Measurements from ENCODE around the gene PDCD6IP. TPM values are rescaled to one million over a fixed set of nuclear protein-coding genes. Genes with fewer than 3 reads are reported as not detected.
"Not testable (repeated sequence)": the region's sequence is repeated elsewhere in the genome, so short reads cannot be mapped to it uniquely, and the experiment has no call there.

Gene PDCD6IP
- total RNA-seq, 1 experiment from 2014 or later, result 202 TPM

GRCh38 chr3:33855407-33855806 is 57.0 kb downstream of the PDCD6IP start:
- peak; percentile 22 for DNase-seq (ENCODE audit: low read depth)

DNA sequence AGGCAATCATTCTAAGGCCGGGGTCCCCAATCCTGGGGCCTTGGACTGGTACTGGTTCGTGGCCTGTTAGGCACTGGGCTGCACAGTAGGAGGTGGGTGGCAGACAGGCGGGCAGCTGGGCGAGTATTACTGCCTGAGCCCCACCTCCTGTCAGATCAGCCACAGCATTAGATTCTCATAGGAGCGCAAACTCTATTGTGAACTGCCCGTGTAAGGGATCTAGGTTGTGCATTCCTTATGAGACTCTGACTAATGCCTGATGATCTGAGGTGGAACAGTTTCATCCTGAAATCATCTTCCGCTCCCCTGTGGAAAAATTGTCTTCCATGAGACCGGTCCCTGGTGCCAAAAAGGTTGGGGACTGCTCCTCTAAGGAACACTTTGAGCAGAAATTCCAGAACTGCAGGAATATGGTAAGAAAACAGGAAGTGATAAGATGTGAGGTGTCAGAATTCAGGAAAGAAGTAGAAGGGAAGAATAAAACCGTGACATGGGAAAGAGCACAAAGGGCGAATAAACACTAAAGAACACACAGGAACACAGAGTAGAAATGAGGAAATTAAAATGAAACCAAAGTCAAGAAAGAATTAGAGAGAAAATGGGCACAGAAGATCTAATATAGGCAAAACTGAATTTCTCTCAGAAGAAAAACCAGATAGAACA is 57.6 kb downstream of the PDCD6IP start:
- no peak for DNase-seq (ENCODE audit: low read depth)

DNA sequence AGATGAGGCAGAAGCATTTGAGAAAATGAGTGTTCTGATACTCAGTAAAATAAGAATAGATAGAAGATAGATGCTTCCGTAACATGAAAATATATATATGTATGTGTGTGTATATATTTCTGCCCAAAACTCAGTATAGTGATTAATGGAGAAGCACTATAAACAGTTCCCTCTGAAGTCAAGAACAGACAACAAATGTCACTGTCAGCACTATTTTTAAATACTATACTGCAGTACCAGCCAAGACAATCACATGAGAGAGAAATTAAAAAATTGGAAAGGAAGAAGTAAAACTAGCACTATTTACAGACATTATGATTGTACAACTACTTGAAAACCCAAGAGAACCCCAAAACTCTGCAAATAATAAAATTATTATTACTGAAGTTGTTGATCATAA is 59.3 kb downstream of the PDCD6IP start:
- not testable (repeated sequence) for DNase-seq (ENCODE audit: low read depth)

DNA sequence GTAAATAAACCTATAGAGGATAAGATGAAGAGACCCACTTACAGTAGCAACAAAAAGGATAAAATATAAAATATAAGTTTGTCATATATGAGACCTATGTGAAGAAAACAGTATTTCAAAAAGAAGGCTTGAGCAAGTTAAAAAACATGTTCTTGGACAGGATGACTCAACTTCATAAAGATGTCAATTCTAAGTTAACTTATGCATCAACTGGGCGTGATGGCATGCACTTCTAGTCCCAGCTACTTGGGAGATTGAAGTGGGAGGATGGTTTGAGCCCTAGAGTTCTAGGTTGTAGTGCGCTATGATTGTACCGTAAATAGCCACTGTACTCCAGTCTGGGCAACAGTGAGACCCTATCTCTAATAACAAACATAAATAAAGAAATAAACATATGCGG is 59.7 kb downstream of the PDCD6IP start:
- no peak for DNase-seq (ENCODE audit: low read depth)

GRCh38 chr3:33860373-33861050 is 62.1 kb downstream of the PDCD6IP start:
- DNase-seq (ENCODE audit: low read depth), result no peak

DNA sequence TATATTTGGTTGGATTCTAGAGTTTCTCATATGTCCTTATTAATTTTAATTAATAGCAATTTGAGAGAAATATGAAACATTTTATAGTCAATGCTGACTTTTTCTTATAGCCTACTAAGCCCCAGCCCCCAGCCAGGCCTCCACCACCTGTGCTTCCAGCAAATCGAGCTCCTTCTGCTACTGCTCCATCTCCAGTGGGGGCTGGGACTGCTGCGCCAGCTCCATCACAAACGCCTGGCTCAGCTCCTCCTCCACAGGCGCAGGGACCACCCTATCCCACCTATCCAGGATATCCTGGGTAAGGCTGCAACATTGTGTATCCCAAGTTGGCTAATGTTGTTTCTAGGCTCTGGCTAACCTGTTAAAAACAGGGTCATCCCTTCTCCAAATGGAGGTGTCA is 66.7 kb downstream of the PDCD6IP start:
- no peak for DNase-seq (ENCODE audit: low read depth)

- no peak for DNase-seq (ENCODE audit: low read depth)
Observed at GRCh38 chr3:33868309-33868708, 69.9 kb downstream of the PDCD6IP start.

GRCh38 chr3:33869977-33870376 is 71.5 kb downstream of the PDCD6IP start:
- no peak for DNase-seq (ENCODE audit: low read depth)

GRCh38 chr3:33874815-33875214 is 76.4 kb downstream of the PDCD6IP start:
- no peak for DNase-seq (ENCODE audit: low read depth)

DNA sequence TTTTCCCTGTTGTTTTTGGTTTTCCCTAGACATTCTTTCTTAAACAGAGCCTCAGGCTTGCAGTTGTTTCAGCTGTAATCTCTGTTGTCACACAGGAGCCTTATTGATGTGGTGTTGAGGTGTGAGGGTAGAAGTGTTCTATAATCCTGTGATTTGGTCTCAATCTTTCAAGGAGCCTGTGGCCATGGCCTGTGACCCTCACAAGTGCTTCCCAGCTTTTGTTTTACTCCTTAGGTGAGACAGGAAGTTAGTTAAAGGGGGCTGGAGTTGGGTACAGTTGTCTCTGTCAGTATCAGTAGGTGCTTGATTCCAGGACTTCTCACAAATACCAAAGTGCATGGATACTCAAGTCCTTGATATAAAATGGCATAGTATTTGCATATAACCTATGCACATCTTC is 77.2 kb downstream of the PDCD6IP start:
- no peak for DNase-seq (ENCODE audit: low read depth)

DNA sequence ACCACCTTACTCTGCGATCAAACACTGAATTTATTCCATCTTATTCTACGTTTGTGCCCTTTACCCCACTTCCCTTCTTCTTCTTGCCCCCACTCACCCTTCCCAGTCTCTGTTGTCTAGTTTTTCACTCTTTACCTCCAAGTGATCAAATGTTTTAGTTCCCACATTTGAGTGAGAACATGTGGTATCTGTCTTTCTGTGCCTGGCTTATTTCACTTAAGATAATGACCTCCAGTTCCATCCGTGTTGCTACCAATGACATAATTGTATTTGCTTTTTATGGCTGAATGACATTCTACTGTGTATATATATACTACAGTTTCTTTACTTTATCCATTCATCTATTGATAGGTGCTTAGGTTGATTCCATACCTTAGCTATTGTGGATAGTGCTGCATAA is 78.8 kb downstream of the PDCD6IP start:
- DNase-seq (ENCODE audit: low read depth), result no peak

DNA sequence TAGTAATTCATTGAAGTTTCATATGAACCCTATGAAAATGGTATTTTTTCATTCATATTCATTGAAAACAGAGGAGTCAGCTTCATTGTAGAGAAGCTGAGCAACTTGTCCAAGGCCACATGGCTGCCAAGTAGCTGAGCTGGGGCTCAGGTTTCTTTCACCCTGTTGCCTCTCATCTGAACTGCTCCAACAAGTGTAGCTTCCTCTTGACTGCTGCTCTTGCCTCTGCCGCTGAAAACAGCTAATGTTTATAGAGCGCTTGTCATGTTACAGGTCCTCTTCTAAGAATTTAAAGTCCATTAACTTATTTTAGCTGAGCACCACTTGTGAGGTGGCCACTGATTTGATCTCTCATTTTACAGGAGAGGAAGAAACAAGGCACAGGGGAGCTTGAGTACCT is 81.1 kb downstream of the PDCD6IP start:
- DNase-seq (ENCODE audit: low read depth), result no peak

DNA sequence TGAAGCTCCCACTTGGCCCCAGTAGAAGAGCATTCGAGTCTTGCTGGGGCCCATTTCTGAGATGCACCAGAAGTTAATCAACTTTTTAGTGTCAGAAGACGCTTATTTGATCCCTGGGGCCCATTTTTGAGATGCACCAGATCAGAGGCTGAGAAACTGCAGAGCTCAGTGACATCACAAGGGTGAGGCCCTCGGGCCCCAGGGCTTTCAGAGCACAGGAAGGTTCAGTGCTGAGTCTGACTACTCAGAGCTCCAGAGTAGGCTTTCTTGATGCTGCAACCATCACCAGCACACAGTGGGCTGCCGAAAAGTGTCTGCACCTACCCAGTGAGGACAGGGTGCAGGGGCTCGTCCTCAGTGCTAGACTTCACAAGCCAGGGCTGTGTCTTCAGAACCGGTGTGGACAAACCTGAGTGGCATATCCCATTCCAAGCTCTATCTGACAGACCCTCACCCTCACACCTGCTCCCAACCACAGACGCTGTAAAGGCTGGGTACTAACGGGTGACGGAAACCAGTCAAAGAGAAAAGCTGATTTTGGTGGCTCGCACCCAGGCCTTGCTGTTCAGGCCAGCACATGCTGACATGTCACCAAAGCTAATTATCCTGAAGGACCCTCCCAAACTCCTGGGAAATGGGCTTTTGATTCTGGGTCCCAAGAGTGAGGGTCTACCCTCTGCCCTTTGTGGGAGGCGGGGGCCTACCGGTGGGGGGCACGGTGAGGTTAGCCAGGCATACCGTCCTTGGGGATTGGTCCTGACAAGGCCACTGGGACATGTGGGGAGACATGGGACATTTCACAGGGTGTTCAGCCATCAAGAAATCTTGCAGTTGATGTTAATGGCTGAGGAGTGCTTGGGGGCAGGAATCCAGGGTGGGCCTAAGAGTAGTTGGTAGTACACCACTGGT is 83.0 kb downstream of the PDCD6IP start:
- no peak for DNase-seq (ENCODE audit: low read depth)

GRCh38 chr3:33882296-33882695 is 83.9 kb downstream of the PDCD6IP start:
- no peak for DNase-seq (ENCODE audit: low read depth)

DNA sequence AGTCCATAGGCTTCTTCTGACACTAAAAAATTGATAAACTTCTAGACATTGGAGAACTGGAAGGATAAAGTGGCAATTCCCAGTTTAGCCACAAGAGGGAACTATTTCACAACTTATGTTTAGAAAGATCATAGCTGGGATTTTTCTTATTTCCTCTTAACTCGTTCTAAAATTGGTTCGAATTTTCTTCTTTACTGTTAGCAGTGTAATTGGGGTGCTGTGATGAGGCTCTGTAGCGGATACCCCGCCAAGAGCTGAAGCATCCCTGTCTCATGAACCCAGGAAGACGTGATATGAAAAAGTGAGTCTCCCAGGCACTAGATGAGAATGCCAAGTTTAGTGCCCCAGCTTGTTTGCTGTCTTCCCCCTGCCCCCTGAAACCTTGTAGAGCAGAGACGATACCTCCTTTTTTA is 85.1 kb downstream of the PDCD6IP start:
- DNase-seq (ENCODE audit: low read depth), result peak; percentile 60

DNA sequence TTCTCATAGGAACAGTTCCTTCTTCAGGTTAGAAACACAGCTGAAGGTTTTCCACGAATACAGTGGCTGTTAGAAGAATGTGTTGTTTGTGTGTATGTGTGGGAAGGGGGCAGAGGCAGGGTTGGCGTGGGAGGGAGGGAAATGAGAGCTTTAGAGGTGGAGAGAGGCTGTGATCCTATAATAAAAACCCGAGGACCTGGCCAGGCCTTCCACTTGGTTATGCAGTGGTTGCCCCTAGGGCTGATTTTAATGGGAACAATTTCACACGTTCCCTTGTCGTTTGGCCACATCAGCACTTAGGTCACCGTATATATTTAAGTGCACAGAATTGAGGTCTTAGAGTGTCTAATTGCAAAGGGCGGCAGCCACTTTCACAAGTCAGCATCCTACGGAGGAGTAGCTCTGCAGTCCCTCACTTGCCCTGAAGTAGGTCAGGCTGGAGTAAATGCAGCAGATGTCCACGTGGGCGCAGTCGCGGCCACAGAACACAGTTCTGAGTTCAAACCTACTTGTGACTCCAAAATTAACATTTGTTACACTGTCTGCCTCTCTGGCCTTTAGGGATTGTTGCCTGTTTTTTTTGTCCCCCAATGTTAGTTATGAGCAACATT is 85.6 kb downstream of the PDCD6IP start:
- peak; percentile 55 for DNase-seq (ENCODE audit: low read depth)

DNA sequence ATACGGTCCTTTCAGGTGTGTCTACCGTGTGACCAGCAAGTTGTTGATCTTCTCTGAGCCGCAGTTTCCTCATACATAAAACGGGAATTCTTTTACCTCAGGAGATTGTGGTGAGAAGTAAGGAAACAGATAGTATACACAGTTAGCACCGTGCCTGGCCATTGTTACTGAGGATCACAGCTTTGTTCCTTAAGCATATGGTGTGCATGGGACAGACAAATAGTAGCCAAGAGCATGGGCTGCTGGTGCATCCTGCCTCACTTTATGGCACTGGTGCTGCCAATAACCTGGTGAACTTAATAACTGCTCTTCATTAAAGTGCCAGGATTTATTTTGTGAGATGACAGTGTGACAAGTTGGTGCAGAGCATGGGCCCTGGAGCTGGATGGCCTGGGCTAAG is 86.3 kb downstream of the PDCD6IP start:
- no peak for DNase-seq (ENCODE audit: low read depth)

DNA sequence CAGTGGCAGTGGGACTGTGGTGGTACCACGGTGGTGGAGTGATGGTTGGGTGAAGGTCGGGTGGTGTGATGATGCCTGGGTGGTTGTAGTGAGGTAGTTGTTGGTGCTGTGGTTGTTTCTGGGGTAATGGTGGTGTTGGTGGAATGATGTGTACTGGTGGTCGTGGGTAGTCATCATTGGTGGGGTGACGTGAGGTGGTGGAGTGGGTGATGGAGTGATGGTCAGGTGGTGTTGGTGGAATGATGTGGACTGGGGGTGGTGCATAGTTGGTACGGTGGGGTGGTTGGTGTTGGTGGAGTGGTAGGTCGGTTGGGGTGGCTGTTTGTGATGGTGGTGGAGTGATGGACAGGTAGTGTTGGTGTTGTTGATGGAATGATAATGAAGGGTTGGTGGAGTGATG is 87.1 kb downstream of the PDCD6IP start:
- no peak for DNase-seq (ENCODE audit: low read depth)

- peak; percentile 32 for DNase-seq (ENCODE audit: low read depth)
Observed at GRCh38 chr3:33886015-33886414, 87.6 kb downstream of the PDCD6IP start.

GRCh38 chr3:33887478-33887877 is 89.0 kb downstream of the PDCD6IP start:
- DNase-seq (ENCODE audit: low read depth), result no peak

DNA sequence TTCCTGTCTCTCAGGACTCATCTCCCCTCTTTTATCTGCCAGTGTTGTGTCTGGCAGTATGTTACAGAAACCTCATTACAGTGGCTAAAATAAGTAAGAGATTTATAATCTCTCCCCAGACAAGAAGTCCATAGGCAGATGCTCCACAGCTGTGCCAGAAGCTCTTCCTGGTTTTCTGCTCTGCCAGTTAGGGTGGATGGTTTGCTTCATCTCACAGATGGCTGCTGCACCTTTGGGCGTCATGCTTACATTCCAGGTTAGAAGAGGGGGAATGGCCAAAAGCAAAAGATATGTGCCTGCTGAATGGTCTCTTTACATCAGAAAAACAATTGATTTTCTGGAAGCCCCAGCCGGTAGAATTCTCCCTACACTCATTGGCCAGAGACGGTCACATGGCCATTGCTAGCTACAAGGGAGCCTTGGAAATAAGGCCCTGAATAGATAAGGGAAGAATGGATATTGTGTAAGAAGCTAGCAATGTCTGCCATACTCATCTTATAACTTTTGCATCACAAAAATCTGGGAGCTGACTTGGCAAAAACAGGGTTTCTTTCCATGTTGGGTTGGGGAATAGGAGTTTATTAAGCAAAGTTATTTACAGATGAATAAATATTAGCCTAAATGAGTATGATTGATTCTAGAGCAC is 91.1 kb downstream of the PDCD6IP start:
- DNase-seq (ENCODE audit: low read depth), result no peak

Data from LHCN-M2 (cell line).